Upper lobe of left lung (tissue), 6 donors: ENCODE measurements around the gene GRIK3. TPM values are rescaled to one million over a fixed set of nuclear protein-coding genes. Genes with fewer than 3 reads are reported as not detected.
A peak's percentile ranks its signal among the peaks of the same experiment; 100 is the strongest.

Experiments used
- ATAC-seq, 2 donors: fragments of 200-7000 bp; cut with Tn5 transposase; one replicate each; pipeline ENCODE4 v1.9.1; 2022; ENCODE audit warnings: mild to moderate bottlenecking in 2 of 2, moderate library complexity in 2 of 2; ENCODE audit not compliant: low FRiP score in 2 of 2
- DNase-seq, 2 donors: peaks; one replicate each; pipeline ENCODE4 v3.0.0-alpha.2; 2019 to 2020
- H3K27ac ChIP-seq, 4 donors: fragments of 200-600 bp; sonication (generic); one replicate each; pipeline ENCODE4 v1.5.1; 2016 to 2019
- H3K27me3 ChIP-seq, 4 donors: fragments of 200-600 bp; sonication (generic); one replicate each; pipeline ENCODE4 v1.5.1; 2017 to 2019
- H3K36me3 ChIP-seq, 4 donors: fragments of 200-600 bp; sonication (generic); one replicate each; pipeline ENCODE4 v1.5.1; 2016 to 2019
- H3K4me1 ChIP-seq, 4 donors: fragments of 200-600 bp; sonication (generic); one replicate each; pipeline ENCODE4 v1.5.1; 2018 to 2019
- H3K4me3 ChIP-seq, 4 donors: fragments of 200-600 bp; sonication (generic); one replicate each; pipeline ENCODE4 v1.5.1; 2017 to 2019; ENCODE audit warnings: mild to moderate bottlenecking in 2 of 4, moderate library complexity in 1 of 4
- H3K9me3 ChIP-seq, 4 donors: fragments of 200-600 bp; sonication (generic); one replicate each; pipeline ENCODE4 v1.5.1; 2018 to 2019
- EP300 ChIP-seq, 4 donors: sonication (generic); formaldehyde crosslinking; IDR thresholded peaks; one replicate each; pipeline ENCODE4 v1.5.1; 2017; ENCODE audit warnings: antibody characterized with exemption in 4 of 4, control low read depth in 2 of 4
- POLR2A ChIP-seq, 4 donors: fragments of 450-650 bp; IDR thresholded peaks; one replicate each; pipeline ENCODE4 v1.5.1; 2016 to 2017; ENCODE audit warnings: antibody characterized with exemption in 4 of 4, mild to moderate bottlenecking in 2 of 4
- POLR2AphosphoS5 ChIP-seq, 2 donors: sonication (generic); formaldehyde crosslinking; IDR thresholded peaks; one replicate each; pipeline ENCODE4 v1.5.1; 2017; ENCODE audit warnings: antibody characterized with exemption in 2 of 2
- WGBS, 2 donors: methylation state at CpG; one replicate each; pipeline ENCODE4 v1.1.5; 2017 to 2018; 5-methylcytosine and 5-hydroxymethylcytosine counted together
- total RNA-seq, 6 donors: library from RNA; depleted of rRNA in 4 of 6; stranded (reverse); fragments of >200 nt in 4 of 6; gene quantifications; one replicate each; pipeline versions ENCODE4 v1.1.0 to v1.2.1, GENCODE V29; 2016 to 2021
- TF ChIP-seq, protein P1 (sequence below), 6 experiments: fragments of 450-650 bp in 4 of 6; fragments of 200-600 bp in 2 of 6; sonication (generic) in 2 of 6; IDR thresholded peaks; one replicate each; pipeline ENCODE4 v1.5.1; 2016 to 2019; ENCODE audit warnings: antibody characterized with exemption in 6 of 6
- donor health status: DM: no; HTN: no; CAD: no; lungs with moderate emphysema.
- donor health status: DM: no; HTN: yes; CAD: no; lungs with severe emphysema.

Gene GRIK3
- total RNA-seq, 6 donors from 2014 or later: 0.10 to 0.22 TPM; not detected in 4

DNA sequence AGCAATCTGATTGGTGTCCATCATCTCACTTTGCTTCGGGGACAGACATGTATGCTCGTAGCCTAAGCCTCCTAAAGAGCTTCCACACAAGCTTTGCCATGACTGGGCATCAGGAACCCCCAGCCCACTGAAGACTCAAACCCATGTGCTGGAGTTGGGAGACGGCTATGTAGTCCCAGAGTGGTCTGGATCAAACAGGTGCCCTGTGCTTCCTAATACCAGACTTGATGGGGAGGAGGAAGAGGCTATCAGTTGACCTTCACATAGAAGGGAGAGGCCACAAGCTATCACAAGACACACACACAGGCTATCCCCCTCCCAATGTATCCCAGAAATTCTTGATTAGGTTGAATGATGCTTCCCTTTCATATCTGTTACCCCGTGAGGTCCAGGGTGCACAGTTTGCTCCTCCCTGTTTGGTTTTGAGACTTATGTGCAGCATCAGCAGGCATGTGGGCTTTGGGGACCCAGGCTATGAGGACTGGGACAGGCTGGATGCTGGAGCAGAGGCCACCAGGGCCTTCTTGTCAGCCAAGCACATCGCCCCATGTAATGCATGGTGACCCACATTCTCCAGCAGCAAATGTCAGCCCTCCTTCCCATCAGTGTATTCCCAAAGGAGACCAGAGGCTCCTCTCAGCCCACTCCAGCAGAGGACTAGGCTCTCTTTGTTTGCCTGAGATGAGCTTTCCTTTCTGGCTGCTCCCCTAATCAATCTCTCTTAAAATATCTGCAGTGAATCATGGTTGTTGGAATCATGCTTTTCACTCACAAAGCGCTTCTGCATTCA, 159.8 kb downstream of the GRIK3 start:
- H3K9me3 ChIP-seq: no peaks in the 10 kb centered on the region
- no peak overlapping the region for H3K27ac ChIP-seq
- H3K27me3 ChIP-seq: no peaks in the 10 kb centered on the region
- no peak overlapping the region for H3K4me3 ChIP-seq
- DNase-seq: peak in 1 of 2 donors; percentile 12
- TF ChIP-seq, protein P1, sequence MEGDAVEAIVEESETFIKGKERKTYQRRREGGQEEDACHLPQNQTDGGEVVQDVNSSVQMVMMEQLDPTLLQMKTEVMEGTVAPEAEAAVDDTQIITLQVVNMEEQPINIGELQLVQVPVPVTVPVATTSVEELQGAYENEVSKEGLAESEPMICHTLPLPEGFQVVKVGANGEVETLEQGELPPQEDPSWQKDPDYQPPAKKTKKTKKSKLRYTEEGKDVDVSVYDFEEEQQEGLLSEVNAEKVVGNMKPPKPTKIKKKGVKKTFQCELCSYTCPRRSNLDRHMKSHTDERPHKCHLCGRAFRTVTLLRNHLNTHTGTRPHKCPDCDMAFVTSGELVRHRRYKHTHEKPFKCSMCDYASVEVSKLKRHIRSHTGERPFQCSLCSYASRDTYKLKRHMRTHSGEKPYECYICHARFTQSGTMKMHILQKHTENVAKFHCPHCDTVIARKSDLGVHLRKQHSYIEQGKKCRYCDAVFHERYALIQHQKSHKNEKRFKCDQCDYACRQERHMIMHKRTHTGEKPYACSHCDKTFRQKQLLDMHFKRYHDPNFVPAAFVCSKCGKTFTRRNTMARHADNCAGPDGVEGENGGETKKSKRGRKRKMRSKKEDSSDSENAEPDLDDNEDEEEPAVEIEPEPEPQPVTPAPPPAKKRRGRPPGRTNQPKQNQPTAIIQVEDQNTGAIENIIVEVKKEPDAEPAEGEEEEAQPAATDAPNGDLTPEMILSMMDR (IDR thresholded peaks at IDR 0.05): no peak
- TF ChIP-seq POLR2A (IDR thresholded peaks at IDR 0.05) (no peak), POLR2AphosphoS5 (IDR thresholded peaks at IDR 0.05) (no peak), EP300 (IDR thresholded peaks at IDR 0.05) (no peak)
- no peaks in the 10 kb centered on the region for H3K36me3 ChIP-seq
- no peaks in the 10 kb centered on the region for H3K4me1 ChIP-seq
- no peak for ATAC-seq
- 80% methylated on average over 6 of the region's 6 CpGs for WGBS, 2 donors

DNA sequence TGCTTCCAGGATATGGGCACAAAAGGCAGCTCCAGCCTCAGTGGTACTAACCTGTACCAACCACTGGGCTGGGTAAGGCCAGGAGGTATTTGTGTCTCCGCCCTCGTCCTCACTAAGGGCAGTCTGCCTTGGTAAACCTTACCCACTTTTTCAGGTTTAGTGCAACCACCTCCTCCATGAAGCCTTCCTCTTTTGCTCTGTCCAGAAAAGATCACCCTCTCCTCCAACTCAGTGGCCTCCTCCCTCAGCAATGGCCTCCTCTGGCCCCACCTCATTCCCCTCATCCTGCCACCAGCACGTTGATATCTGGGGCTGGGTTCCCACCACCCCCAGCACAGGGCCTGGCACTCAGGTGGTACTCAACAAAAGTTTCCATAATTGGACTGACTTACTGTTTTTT, 161.5 kb downstream of the GRIK3 start:
- Histone ChIP-seq H3K27ac (no peak overlapping the region), H3K36me3 (no peaks in the 10 kb centered on the region), H3K27me3 (no peaks in the 10 kb centered on the region), H3K4me3 (no peak overlapping the region), H3K4me1 (no peaks in the 10 kb centered on the region), H3K9me3 (no peaks in the 10 kb centered on the region)
- ATAC-seq: no peak
- DNase-seq: no peak
- no peak for TF ChIP-seq POLR2AphosphoS5 (IDR thresholded peaks at IDR 0.05)
- TF ChIP-seq EP300 (IDR thresholded peaks at IDR 0.05): no peak
- TF ChIP-seq, protein P1 (IDR thresholded peaks at IDR 0.05): no peak
- TF ChIP-seq POLR2A (IDR thresholded peaks at IDR 0.05): no peak
- WGBS, 2 donors: 66 to 72% methylated on average over 3 of the region's 3 CpGs

DNA sequence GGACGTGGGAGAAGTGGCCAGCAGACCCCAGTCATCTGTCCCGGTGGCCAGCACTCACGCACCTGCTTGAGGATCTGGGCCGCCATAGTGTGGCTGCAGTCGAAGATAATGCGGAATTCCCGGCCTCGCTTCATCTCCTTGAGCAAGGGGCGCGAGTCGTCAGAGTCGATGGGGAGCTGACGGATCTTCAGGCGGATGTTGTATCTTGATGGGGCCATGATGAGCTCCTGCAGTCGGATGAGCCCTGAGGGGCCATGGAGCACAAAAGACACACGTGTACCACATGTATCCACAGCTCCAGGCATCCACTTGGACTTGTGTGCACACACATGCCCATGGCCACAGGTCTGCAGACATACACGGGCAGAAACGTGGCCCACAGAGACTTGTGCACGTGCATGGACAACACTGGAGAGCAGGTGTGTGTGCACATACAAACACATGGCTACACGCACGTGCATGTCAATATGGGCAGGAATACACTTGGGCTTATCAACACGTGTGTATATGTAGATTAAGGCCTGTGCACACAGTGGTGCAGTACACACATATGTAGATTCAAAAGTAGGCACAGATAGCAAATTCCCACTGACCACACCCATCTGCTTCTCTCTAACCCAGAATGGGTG, 162.1 kb downstream of the GRIK3 start:
- no peak overlapping the region for H3K4me3 ChIP-seq
- no peaks in the 10 kb centered on the region for H3K4me1 ChIP-seq
- H3K27me3 ChIP-seq: no peaks in the 10 kb centered on the region
- H3K36me3 ChIP-seq: no peaks in the 10 kb centered on the region
- ATAC-seq: no peak
- DNase-seq: no peak
- WGBS, 2 donors: 88 to 94% methylated on average over 22 of the region's 22 CpGs
- H3K9me3 ChIP-seq: no peaks in the 10 kb centered on the region
- H3K27ac ChIP-seq: no peak overlapping the region
- TF ChIP-seq POLR2A (IDR thresholded peaks at IDR 0.05) (no peak), EP300 (IDR thresholded peaks at IDR 0.05) (no peak), POLR2AphosphoS5 (IDR thresholded peaks at IDR 0.05) (no peak)
- TF ChIP-seq, protein P1 (IDR thresholded peaks at IDR 0.05): no peak

GRCh38 chr1:36871146-36871971, 163.0 kb downstream of the GRIK3 start:
- H3K4me3 ChIP-seq: no peak overlapping the region
- no peak for TF ChIP-seq POLR2AphosphoS5 (IDR thresholded peaks at IDR 0.05)
- TF ChIP-seq POLR2A (IDR thresholded peaks at IDR 0.05): no peak
- TF ChIP-seq, protein P1 (IDR thresholded peaks at IDR 0.05): no peak
- no peak for TF ChIP-seq EP300 (IDR thresholded peaks at IDR 0.05)
- no peak overlapping the region for H3K27ac ChIP-seq
- WGBS, 2 donors: 52 to 63% methylated on average over 11 to 21 of the region's 21 CpGs
- ATAC-seq: no peak
- no peaks in the 10 kb centered on the region for H3K36me3 ChIP-seq
- no peaks in the 10 kb centered on the region for H3K27me3 ChIP-seq
- no peaks in the 10 kb centered on the region for H3K9me3 ChIP-seq
- H3K4me1 ChIP-seq: no peaks in the 10 kb centered on the region
- no peak for DNase-seq
